HG03159 (cell line): ENCODE results near the gene SMAD3.

ENCODE experiments used
- ATAC-seq: cut with Tn5 transposase; IDR thresholded peaks from one replicate; pipeline ENCODE4 v1.9.1; 2021; ENCODE audit warnings: mild to moderate bottlenecking, moderate library complexity; ENCODE audit not compliant: unreplicated experiment

SMAD3 gene

GRCh38 chr15:67156834-67157233, 91.4 kb downstream of the SMAD3 start:
- ATAC-seq, result no peak

GRCh38 chr15:67157521-67158252, 92.3 kb downstream of the SMAD3 start:
- ATAC-seq, result no peak

GRCh38 chr15:67158367-67158766, 93.0 kb downstream of the SMAD3 start:
- no peak for ATAC-seq

- no peak for ATAC-seq
Measured at GRCh38 chr15:67161412-67161811, 96.0 kb downstream of the SMAD3 start.

- ATAC-seq, result no peak
Measured at GRCh38 chr15:67161881-67162280, 96.5 kb downstream of the SMAD3 start.

GRCh38 chr15:67163180-67163579, 97.8 kb downstream of the SMAD3 start:
- ATAC-seq, result no peak

GRCh38 chr15:67164401-67164791, 99.0 kb downstream of the SMAD3 start:
- ATAC-seq, result no peak

- ATAC-seq, result no peak
Measured at GRCh38 chr15:67164811-67165253, 99.4 kb downstream of the SMAD3 start.

GRCh38 chr15:67165254-67166253, 100.2 kb downstream of the SMAD3 start:
- no peak for ATAC-seq

GRCh38 chr15:67166280-67167009, 101.0 kb downstream of the SMAD3 start:
- no peak for ATAC-seq

- ATAC-seq, result no peak
Measured at GRCh38 chr15:67167091-67167490, 101.7 kb downstream of the SMAD3 start.

GRCh38 chr15:67168694-67169093, 103.3 kb downstream of the SMAD3 start:
- no peak for ATAC-seq

- no peak for ATAC-seq
Measured at GRCh38 chr15:67170143-67170925, 104.9 kb downstream of the SMAD3 start.

- ATAC-seq, result no peak
Measured at GRCh38 chr15:67171471-67171870, 106.1 kb downstream of the SMAD3 start.

GRCh38 chr15:67172172-67172571, 106.8 kb downstream of the SMAD3 start:
- no peak for ATAC-seq

- no peak for ATAC-seq
Measured at GRCh38 chr15:67173005-67173404, 107.6 kb downstream of the SMAD3 start.

GRCh38 chr15:67173786-67174185, 108.4 kb downstream of the SMAD3 start:
- no peak for ATAC-seq

GRCh38 chr15:67174446-67174845, 109.0 kb downstream of the SMAD3 start:
- ATAC-seq, result no peak

- ATAC-seq, result no peak
Measured at GRCh38 chr15:67174864-67175573, 109.6 kb downstream of the SMAD3 start.

GRCh38 chr15:67175643-67176071, 110.3 kb downstream of the SMAD3 start:
- no peak for ATAC-seq
